Lung (tissue), 12 donors: ENCODE measurements around the gene CSNK2B. TPM values are rescaled to one million over a fixed set of nuclear protein-coding genes. Genes with fewer than 3 reads are reported as not detected.
A peak's percentile ranks its signal among the peaks of the same experiment; 100 is the strongest.

Experiments
- ATAC-seq: fragments of 200-7000 bp; cut with Tn5 transposase; one replicate; pipeline ENCODE4 v1.9.1; 2020; ENCODE audit warnings: moderate number of reproducible peaks; ENCODE audit not compliant: insufficient read depth, low FRiP score
- DNase-seq, 3 donors: peaks; one replicate each; pipeline ENCODE4 v3.0.0-alpha.2; 2013 to 2017
- H3K27ac ChIP-seq, 2 donors: one replicate each; pipeline ENCODE4 v1.5.1; 2013; ENCODE audit warnings: mild to moderate bottlenecking in 2 of 2, moderate library complexity in 2 of 2, control low read depth in 1 of 2, inconsistent platforms in 1 of 2, low read depth in 1 of 2, low read length in 1 of 2
- H3K27me3 ChIP-seq, 3 donors: one replicate each; pipeline ENCODE4 v1.5.1; 2013; ENCODE audit warnings: low read length in 2 of 3; ENCODE audit not compliant: control insufficient read depth in 3 of 3, insufficient read depth in 3 of 3
- H3K36me3 ChIP-seq, 4 donors: one replicate each; pipeline ENCODE4 v1.5.1; 2013; ENCODE audit warnings: low read length in 4 of 4, mild to moderate bottlenecking in 1 of 4, moderate library complexity in 1 of 4; ENCODE audit not compliant: control insufficient read depth in 4 of 4, insufficient read depth in 4 of 4
- H3K4me1 ChIP-seq, 5 donors: one replicate each; pipeline ENCODE4 v1.5.1; 2013; ENCODE audit warnings: low read length in 5 of 5, mild to moderate bottlenecking in 2 of 5, moderate library complexity in 1 of 5; ENCODE audit not compliant: control insufficient read depth in 5 of 5, insufficient read depth in 5 of 5
- H3K4me3 ChIP-seq: one replicate; pipeline ENCODE4 v1.5.1; 2013; ENCODE audit warnings: mild to moderate bottlenecking, control low read depth, moderate library complexity
- H3K9ac ChIP-seq, 2 donors: one replicate each; pipeline ENCODE4 v1.5.1; 2013; ENCODE audit warnings: low read length in 2 of 2, control low read depth in 1 of 2; ENCODE audit not compliant: insufficient read depth in 1 of 2
- H3K9me3 ChIP-seq, 4 donors: one replicate each; pipeline ENCODE4 v1.5.1; 2013; ENCODE audit warnings: low read length in 3 of 4, mild to moderate bottlenecking in 1 of 4, moderate library complexity in 1 of 4; ENCODE audit not compliant: control insufficient read depth in 4 of 4, insufficient read depth in 3 of 4
- CTCF ChIP-seq: IDR thresholded peaks from 2 replicates; pipeline ENCODE4 v1.5.1; 2012; ENCODE audit warnings: mild to moderate bottlenecking; ENCODE audit errors: control extremely low read depth, extremely low read depth
- WGBS, 2 donors: extraction: QIAGEN DNeasy Blood & Tissue Kit; methylation state at CpG; one replicate each; pipeline ENCODE4 v1.1.7; 2013; 5-methylcytosine and 5-hydroxymethylcytosine counted together
- polyA plus RNA-seq, 2 donors: library from polyadenylated mRNA; stranded (reverse); fragments of 200-250 nt; gene quantifications; one replicate each; pipeline ENCODE4 v1.2.1, GENCODE V29; 2013
- total RNA-seq, 2 donors: library from RNA; depleted of rRNA in 1 of 2; stranded (reverse); fragments of >200 nt in 1 of 2; gene quantifications; one replicate each; pipeline ENCODE4 v1.2.1, GENCODE V29; 2014 to 2021
- donor health status: control.
- donor health status: control.
- donor health status: Bipolar disorder and iron deficiency.
- donor health status: healthy.
- donor health status: DM: yes; HTN: yes; CAD: no.

The CSNK2B gene
- total and polyA plus RNA-seq, 4 donors: 114 to 154 (median 137) TPM

- Histone ChIP-seq H3K4me1 (peaks cover 3 to 40% (median 9%) of the 10 kb centered on the region in 5 donors), H3K9ac (no peak overlapping the region), H3K9me3 (no peaks in the 10 kb centered on the region), H3K27ac (no peak overlapping the region), H3K36me3 (peaks cover 3 to 26% (median 7%) of the 10 kb centered on the region in 4 donors), H3K27me3 (no peaks in the 10 kb centered on the region), H3K4me3 (no peak overlapping the region)
- no peak for DNase-seq
- no peak for TF ChIP-seq CTCF
- WGBS, 2 donors: 81 to 90% methylated on average over 6 of the region's 6 CpGs
- no peak for ATAC-seq
Measured at GRCh38 chr6:31657406-31658157, 8.3 kb upstream of the CSNK2B start.

- Histone ChIP-seq H3K36me3 (peaks cover 3 to 27% (median 7%) of the 10 kb centered on the region in 4 donors), H3K9me3 (no peaks in the 10 kb centered on the region), H3K9ac (no peak overlapping the region), H3K27me3 (no peaks in the 10 kb centered on the region), H3K4me1 (peaks cover 4 to 42% (median 9%) of the 10 kb centered on the region in 5 donors), H3K4me3 (no peak overlapping the region), H3K27ac (no peak overlapping the region)
- DNase-seq (no peak), ATAC-seq (no peak)
- TF ChIP-seq CTCF: no peak
- 87 to 91% methylated on average over 4 of the region's 4 CpGs for WGBS, 2 donors
Measured at GRCh38 chr6:31658158-31658688, 7.7 kb upstream of the CSNK2B start.

- H3K4me1 ChIP-seq: peaks cover 7 to 46% (median 11%) of the 10 kb centered on the region in 5 donors
- no peak for ATAC-seq
- H3K9me3 ChIP-seq: no peaks in the 10 kb centered on the region
- no peaks in the 10 kb centered on the region for H3K27me3 ChIP-seq
- 85 to 92% methylated on average over 13 of the region's 13 CpGs for WGBS, 2 donors
- no peak for TF ChIP-seq CTCF
- peak overlapping the region; percentile 79 for H3K4me3 ChIP-seq
- H3K36me3 ChIP-seq: peaks cover 3 to 29% (median 7%) of the 10 kb centered on the region in 4 donors
- no peak overlapping the region for H3K9ac ChIP-seq
- DNase-seq: no peak
- H3K27ac ChIP-seq: peak overlapping the region in 1 of 2 donors; percentile 95
Measured at GRCh38 chr6:31658983-31659648, 6.8 kb upstream of the CSNK2B start.
